ENCODE data around the gene OR52E6. TPM values are rescaled to one million over a fixed set of nuclear protein-coding genes. Genes with fewer than 3 reads are reported as not detected.

Gene OR52E6
- total RNA-seq, 1 donor from 2014 or later: not detected

DNA sequence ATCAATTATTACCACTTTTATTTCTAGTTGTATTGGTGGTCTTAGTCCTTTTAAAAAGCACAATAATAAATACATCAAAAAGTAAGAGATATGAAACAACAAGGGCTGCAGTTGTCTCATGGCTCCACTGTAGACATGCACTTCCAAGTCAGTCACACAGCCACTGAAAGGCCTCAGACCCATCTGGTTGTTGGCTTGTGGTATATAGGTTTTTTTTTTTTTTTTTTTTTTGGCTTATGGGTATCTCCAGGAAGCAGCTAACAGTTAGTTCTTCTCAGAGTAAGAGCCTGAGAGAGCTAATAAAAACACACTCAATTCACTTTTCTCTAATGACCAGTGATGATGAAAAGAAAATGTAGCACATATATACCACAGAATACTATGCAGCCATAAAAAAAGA, 6.0 kb upstream of the OR52E6 start:
- no peaks in the 10 kb centered on the region for H3K9me3 Mint-ChIP-seq (ENCODE audit: unreplicated experiment)
- TF ChIP-seq, protein P1, sequence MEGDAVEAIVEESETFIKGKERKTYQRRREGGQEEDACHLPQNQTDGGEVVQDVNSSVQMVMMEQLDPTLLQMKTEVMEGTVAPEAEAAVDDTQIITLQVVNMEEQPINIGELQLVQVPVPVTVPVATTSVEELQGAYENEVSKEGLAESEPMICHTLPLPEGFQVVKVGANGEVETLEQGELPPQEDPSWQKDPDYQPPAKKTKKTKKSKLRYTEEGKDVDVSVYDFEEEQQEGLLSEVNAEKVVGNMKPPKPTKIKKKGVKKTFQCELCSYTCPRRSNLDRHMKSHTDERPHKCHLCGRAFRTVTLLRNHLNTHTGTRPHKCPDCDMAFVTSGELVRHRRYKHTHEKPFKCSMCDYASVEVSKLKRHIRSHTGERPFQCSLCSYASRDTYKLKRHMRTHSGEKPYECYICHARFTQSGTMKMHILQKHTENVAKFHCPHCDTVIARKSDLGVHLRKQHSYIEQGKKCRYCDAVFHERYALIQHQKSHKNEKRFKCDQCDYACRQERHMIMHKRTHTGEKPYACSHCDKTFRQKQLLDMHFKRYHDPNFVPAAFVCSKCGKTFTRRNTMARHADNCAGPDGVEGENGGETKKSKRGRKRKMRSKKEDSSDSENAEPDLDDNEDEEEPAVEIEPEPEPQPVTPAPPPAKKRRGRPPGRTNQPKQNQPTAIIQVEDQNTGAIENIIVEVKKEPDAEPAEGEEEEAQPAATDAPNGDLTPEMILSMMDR (IDR thresholded peaks at IDR 0.05; ENCODE audit: partially characterized antibody, unreplicated experiment): no peak
- no peak overlapping the region for H3K27ac Mint-ChIP-seq (ENCODE audit: unreplicated experiment)
- no peaks in the 10 kb centered on the region for H3K36me3 Mint-ChIP-seq (ENCODE audit: unreplicated experiment)
- no peak for DNase-seq
- H3K4me3 Mint-ChIP-seq (ENCODE audit: unreplicated experiment): no peak overlapping the region
- H3K27me3 Mint-ChIP-seq (ENCODE audit: unreplicated experiment): no peaks in the 10 kb centered on the region
- no peaks in the 10 kb centered on the region for H3K4me1 Mint-ChIP-seq (ENCODE audit: low read depth, unreplicated experiment)

DNA sequence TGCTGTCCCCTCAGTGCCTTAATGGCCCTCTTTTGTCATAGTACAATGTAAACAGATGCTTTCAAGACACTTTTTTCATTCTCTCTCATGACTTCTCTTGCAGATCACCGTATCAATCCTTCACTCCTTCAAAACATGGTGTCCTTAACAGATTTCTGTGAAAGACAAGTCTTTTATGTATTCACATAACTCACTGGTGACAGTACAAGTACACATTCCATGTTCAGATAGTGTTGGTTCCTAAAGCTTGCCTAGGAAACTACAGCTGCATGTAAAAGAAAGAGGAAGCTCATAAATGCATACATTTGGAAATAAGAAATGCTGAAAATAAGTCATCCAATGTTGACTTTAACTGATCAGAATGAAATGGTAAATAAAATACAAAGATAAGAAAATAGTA, 5.0 kb upstream of the OR52E6 start:
- H3K27ac Mint-ChIP-seq (ENCODE audit: unreplicated experiment): no peak overlapping the region
- no peaks in the 10 kb centered on the region for H3K27me3 Mint-ChIP-seq (ENCODE audit: unreplicated experiment)
- H3K36me3 Mint-ChIP-seq (ENCODE audit: unreplicated experiment): no peaks in the 10 kb centered on the region
- TF ChIP-seq, protein P1 (IDR thresholded peaks at IDR 0.05; ENCODE audit: partially characterized antibody, unreplicated experiment): no peak
- H3K4me1 Mint-ChIP-seq (ENCODE audit: low read depth, unreplicated experiment): no peaks in the 10 kb centered on the region
- no peak for DNase-seq
- no peaks in the 10 kb centered on the region for H3K9me3 Mint-ChIP-seq (ENCODE audit: unreplicated experiment)
- H3K4me3 Mint-ChIP-seq (ENCODE audit: unreplicated experiment): no peak overlapping the region

DNA sequence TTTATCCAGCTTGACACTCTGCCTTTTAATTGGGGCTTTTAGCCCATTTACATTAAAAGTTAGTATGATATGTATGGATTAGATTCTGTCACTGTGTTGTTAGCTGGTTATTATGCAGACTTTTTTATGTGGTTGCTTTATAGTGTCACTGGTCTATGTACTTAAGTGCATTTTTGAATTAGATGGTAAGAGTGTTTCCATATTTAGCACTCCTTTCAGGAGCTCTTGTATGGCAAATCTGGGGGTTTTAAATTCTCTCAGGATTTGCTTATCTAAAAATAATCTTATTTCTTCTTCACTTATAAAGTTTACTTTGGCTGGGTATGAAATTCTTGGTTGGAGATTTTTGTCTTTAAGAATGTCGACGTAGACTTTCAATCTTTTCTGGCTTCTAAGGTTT, 4.0 kb downstream of the OR52E6 start:
- no peaks in the 10 kb centered on the region for H3K4me1 Mint-ChIP-seq (ENCODE audit: low read depth, unreplicated experiment)
- no peak overlapping the region for H3K4me3 Mint-ChIP-seq (ENCODE audit: unreplicated experiment)
- H3K36me3 Mint-ChIP-seq (ENCODE audit: unreplicated experiment): no peaks in the 10 kb centered on the region
- H3K27me3 Mint-ChIP-seq (ENCODE audit: unreplicated experiment): no peaks in the 10 kb centered on the region
- no peak for DNase-seq
- TF ChIP-seq, protein P1 (IDR thresholded peaks at IDR 0.05; ENCODE audit: partially characterized antibody, unreplicated experiment): no peak
- no peaks in the 10 kb centered on the region for H3K9me3 Mint-ChIP-seq (ENCODE audit: unreplicated experiment)
- no peak overlapping the region for H3K27ac Mint-ChIP-seq (ENCODE audit: unreplicated experiment)

DNA sequence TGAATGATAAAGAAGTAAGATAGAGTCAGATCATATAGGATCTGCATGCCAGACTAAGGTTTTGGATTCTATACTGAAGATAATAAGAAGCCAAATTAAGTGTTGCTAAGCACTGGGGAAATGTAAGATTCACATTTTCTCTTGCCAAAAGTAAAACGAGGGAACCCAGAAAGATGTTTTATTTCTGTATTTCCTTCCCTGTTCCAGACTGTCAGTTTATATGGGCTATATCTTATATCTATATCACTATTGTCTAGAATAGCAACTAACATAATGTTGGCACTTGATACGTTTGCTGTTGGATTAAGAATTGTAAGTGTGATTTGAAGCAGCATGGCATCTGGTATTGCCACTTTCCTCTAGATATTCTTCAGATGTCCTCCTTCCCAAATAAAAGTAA, 8.3 kb downstream of the OR52E6 start:
- H3K9me3 Mint-ChIP-seq (ENCODE audit: unreplicated experiment): no peaks in the 10 kb centered on the region
- H3K27ac Mint-ChIP-seq (ENCODE audit: unreplicated experiment): no peak overlapping the region
- no peak overlapping the region for H3K4me3 Mint-ChIP-seq (ENCODE audit: unreplicated experiment)
- H3K27me3 Mint-ChIP-seq (ENCODE audit: unreplicated experiment): no peaks in the 10 kb centered on the region
- TF ChIP-seq, protein P1 (IDR thresholded peaks at IDR 0.05; ENCODE audit: partially characterized antibody, unreplicated experiment): no peak
- no peak for DNase-seq
- no peaks in the 10 kb centered on the region for H3K36me3 Mint-ChIP-seq (ENCODE audit: unreplicated experiment)
- no peaks in the 10 kb centered on the region for H3K4me1 Mint-ChIP-seq (ENCODE audit: low read depth, unreplicated experiment)

DNA sequence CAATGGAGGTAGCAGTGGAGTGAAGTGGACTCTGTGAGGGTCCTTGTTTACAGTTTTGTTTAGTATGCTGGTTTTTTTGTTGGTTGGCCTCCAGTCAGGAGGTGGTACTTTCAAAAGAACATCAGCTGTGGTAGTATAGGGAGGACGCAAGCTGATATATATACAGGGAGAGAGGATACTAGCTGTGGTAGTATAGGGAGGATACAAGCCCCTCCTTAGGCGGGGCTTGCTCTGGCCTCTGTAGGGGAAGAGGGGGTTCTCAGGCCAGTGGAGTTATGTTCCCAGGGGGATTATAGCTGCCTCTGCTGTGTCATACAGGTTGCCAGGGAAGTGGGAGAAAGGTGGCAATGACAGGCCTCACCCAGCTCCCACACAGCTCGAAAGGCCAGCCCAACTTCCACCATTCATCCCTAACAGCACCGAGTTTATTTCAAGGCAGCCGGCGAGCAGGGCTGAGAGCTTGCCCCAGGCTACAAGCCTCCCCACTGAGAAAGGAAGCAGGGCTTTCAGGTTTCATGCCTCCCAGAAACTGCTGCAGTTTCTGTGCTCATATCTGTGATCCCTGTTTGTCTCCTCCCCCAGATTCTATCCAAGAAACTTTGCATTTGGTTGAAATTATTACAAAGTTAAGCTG, 10.4 kb downstream of the OR52E6 start:
- TF ChIP-seq, protein P1 (IDR thresholded peaks at IDR 0.05; ENCODE audit: partially characterized antibody, unreplicated experiment): no peak
- Mint-ChIP-seq H3K27ac (ENCODE audit: unreplicated experiment) (no peak overlapping the region), H3K4me1 (ENCODE audit: low read depth, unreplicated experiment) (no peaks in the 10 kb centered on the region), H3K36me3 (ENCODE audit: unreplicated experiment) (no peaks in the 10 kb centered on the region), H3K4me3 (ENCODE audit: unreplicated experiment) (no peak overlapping the region), H3K27me3 (ENCODE audit: unreplicated experiment) (no peaks in the 10 kb centered on the region), H3K9me3 (ENCODE audit: unreplicated experiment) (no peaks in the 10 kb centered on the region)
- no peak for DNase-seq
